BLaER1 treated with 17β-estradiol and CSF1 and Interleukin-3, amounts not matched to agents 10 nM and 100 nM (cell line): ENCODE measurements around the gene QKI.

ENCODE experiments used
- H3K27ac ChIP-seq, 11 experiments: shearing (Covaris generic); formaldehyde crosslinking; 2 replicates each; pipeline ENCODE4 v1.8.1; 2022
- H3K27me3 ChIP-seq, 11 experiments: shearing (Covaris generic); formaldehyde crosslinking; 2 replicates each; pipeline ENCODE4 v1.8.1; 2022
- H3K36me3 ChIP-seq, 11 experiments: shearing (Covaris generic); formaldehyde crosslinking; 2 replicates each; pipeline ENCODE4 v1.8.1; 2022
- H3K4me1 ChIP-seq, 10 experiments: shearing (Covaris generic); formaldehyde crosslinking; 2 replicates each; pipeline ENCODE4 v1.8.1; 2022
- H3K4me2 ChIP-seq, 11 experiments: shearing (Covaris generic); formaldehyde crosslinking; 2 replicates each; pipeline ENCODE4 v1.8.1; 2022
- H3K4me3 ChIP-seq, 10 experiments: shearing (Covaris generic); formaldehyde crosslinking; 2 replicates each; pipeline ENCODE4 v1.8.1; 2022
- H3K9ac ChIP-seq, 11 experiments: shearing (Covaris generic); formaldehyde crosslinking; 2 replicates each; pipeline ENCODE4 v1.8.1; 2022
- H3K9me3 ChIP-seq, 11 experiments: shearing (Covaris generic); formaldehyde crosslinking; replicated peaks in 1 of 11; 2 replicates each; pipeline ENCODE4 v1.8.1; 2022
- H4K20me1 ChIP-seq, 11 experiments: shearing (Covaris generic); formaldehyde crosslinking; 2 replicates each; pipeline ENCODE4 v1.8.1; 2022
- Cebpa-rat ChIP-seq, 11 experiments: shearing (Covaris generic); IDR thresholded peaks; 2 replicates each; pipeline ENCODE4 v1.8.1; 2022

QKI gene

DNA sequence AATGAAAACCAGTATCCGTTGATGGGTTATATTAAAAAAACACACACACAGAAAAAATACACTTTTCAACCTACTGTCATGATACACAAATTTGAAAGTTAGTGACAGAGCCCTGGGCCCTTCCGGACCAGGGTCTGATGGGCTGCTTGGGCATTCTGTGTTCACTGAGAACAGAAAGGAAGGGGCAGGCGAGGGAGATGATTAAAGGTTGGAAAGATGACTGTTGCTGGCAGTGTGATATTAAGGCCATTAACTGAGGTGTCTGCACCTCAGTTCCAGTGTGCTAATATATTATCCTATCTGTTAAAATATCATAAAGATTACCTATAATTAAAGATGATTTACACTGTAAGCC, 18.7 kb upstream of the QKI start:
- 0 out of 22 replicates have a peak, but pooled peaks cover 0 to 6% (median 0%) of the 10 kb centered on the region in 11 experiments for H3K9me3 ChIP-seq
- H3K4me1 ChIP-seq, result peaks cover 9 to 62% (median 12%) of the 10 kb centered on the region in 10 experiments; a peak in 19 of 20 replicates
- H4K20me1 ChIP-seq, result no peaks in the 10 kb centered on the region
- no peaks in the 10 kb centered on the region for H3K27me3 ChIP-seq
- peak overlapping the region in 2 of 11 experiments; percentile 72 to 81; a peak in 2 of 22 replicates for H3K4me2 ChIP-seq
- H3K4me3 ChIP-seq, result no peak overlapping the region
- H3K27ac ChIP-seq, result no peak overlapping the region
- TF ChIP-seq Cebpa-rat (IDR thresholded peaks at IDR 0.05), result no peak
- no peak overlapping the region for H3K9ac ChIP-seq
- no peaks in the 10 kb centered on the region for H3K36me3 ChIP-seq

DNA sequence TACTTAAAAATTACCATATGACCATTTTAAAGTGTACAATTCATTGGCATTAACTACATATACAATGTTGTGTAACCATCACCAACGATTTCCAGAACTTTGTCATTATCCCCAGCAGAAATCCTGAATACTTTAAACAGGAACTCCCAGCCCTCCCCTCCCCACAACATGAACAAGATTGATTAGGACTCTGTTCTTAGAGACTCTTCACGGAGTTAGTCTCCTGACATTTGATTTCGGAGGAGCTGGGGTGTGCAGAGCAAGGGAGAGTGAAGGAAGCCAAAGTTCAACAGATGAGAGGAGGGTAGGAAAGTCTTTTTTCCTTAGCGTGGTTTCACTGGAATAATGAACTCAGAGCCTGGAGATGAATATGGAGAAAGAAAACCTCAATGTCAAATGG, 17.2 kb upstream of the QKI start:
- no peaks in the 10 kb centered on the region for H3K36me3 ChIP-seq
- no peak overlapping the region for H3K27ac ChIP-seq
- H3K9me3 ChIP-seq, result 0 out of 22 replicates have a peak, but pooled peaks cover 0 to 6% (median 0%) of the 10 kb centered on the region in 11 experiments
- peak overlapping the region in 10 of 11 experiments; percentile 58 to 78 (median 68); a peak in 14 of 22 replicates for H3K4me2 ChIP-seq
- no peaks in the 10 kb centered on the region for H3K27me3 ChIP-seq
- no peak for TF ChIP-seq Cebpa-rat (IDR thresholded peaks at IDR 0.05)
- no peak overlapping the region for H3K4me3 ChIP-seq
- no peaks in the 10 kb centered on the region for H4K20me1 ChIP-seq
- H3K9ac ChIP-seq, result no peak overlapping the region
- H3K4me1 ChIP-seq, result peaks cover 9 to 75% (median 12%) of the 10 kb centered on the region in 10 experiments; a peak in 19 of 20 replicates

DNA sequence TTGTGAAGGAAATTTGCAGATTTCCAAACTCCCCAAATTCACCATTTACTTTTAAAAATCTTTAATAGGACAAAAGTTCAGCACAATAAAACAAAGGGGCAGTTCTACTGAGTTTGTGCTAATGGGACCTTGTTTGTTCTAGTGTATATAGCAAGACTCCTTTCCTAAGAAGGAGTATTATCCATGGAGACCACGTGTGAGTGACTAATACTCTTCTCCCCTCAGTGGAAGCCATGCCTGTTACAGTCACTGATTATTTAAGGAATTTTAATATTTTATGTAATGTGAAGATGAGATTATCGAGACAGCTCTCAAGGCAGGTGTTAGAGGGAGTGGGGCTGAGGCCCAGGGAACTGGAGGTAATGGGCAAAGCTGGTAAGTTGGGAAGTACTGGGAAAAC, 16.4 kb upstream of the QKI start:
- H3K9ac ChIP-seq, result no peak overlapping the region
- H3K4me1 ChIP-seq, result peaks cover 15 to 78% (median 20%) of the 10 kb centered on the region in 10 experiments
- H3K27ac ChIP-seq, result no peak overlapping the region
- no peak overlapping the region for H3K4me3 ChIP-seq
- no peaks in the 10 kb centered on the region for H3K36me3 ChIP-seq
- H4K20me1 ChIP-seq, result no peaks in the 10 kb centered on the region
- peak overlapping the region in 2 of 11 experiments; percentile 32 to 53; a peak in 4 of 22 replicates for H3K4me2 ChIP-seq
- H3K27me3 ChIP-seq, result no peaks in the 10 kb centered on the region
- no peak for TF ChIP-seq Cebpa-rat (IDR thresholded peaks at IDR 0.05)
- 0 out of 22 replicates have a peak, but pooled peaks cover 0 to 6% (median 0%) of the 10 kb centered on the region in 11 experiments for H3K9me3 ChIP-seq

- Histone ChIP-seq H3K4me1 (peaks cover 21 to 84% (median 26%) of the 10 kb centered on the region in 10 experiments), H3K9ac (no peak overlapping the region), H4K20me1 (no peaks in the 10 kb centered on the region), H3K27me3 (no peaks in the 10 kb centered on the region), H3K9me3 (0 out of 22 replicates have a peak, but pooled peaks cover 0 to 6% (median 0%) of the 10 kb centered on the region in 11 experiments), H3K27ac (no peak overlapping the region), H3K36me3 (no peaks in the 10 kb centered on the region), H3K4me3 (no peak overlapping the region), H3K4me2 (peak overlapping the region in 3 of 11 experiments; percentile 32 to 53 (median 38); a peak in 7 of 22 replicates)
- TF ChIP-seq Cebpa-rat (IDR thresholded peaks at IDR 0.05), result no peak
Observed at GRCh38 chr6:163398815-163399214, 15.7 kb upstream of the QKI start.

- no peaks in the 10 kb centered on the region for H3K36me3 ChIP-seq
Observed at GRCh38 chr6:163400509-163400908, 14.0 kb upstream of the QKI start.

GRCh38 chr6:163401039-163401885, 13.3 kb upstream of the QKI start:
- Histone ChIP-seq H3K9me3 (0 out of 22 replicates have a peak, but pooled peaks cover 0 to 6% (median 0%) of the 10 kb centered on the region in 11 experiments), H3K27ac (no peak overlapping the region), H3K4me1 (peaks cover 37 to 89% (median 48%) of the 10 kb centered on the region in 10 experiments), H3K4me2 (peak overlapping the region in 3 of 11 experiments; percentile 88 to 93 (median 89); a peak in 5 of 22 replicates), H3K4me3 (no peak overlapping the region), H4K20me1 (no peaks in the 10 kb centered on the region), H3K36me3 (no peaks in the 10 kb centered on the region), H3K9ac (no peak overlapping the region), H3K27me3 (no peaks in the 10 kb centered on the region)
- TF ChIP-seq Cebpa-rat (IDR thresholded peaks at IDR 0.05), result no peak

More at GRCh38 chr6:163400509-163400908, 14.0 kb upstream of the QKI start:
- Histone ChIP-seq H3K4me1 (peaks cover 30 to 91% (median 42%) of the 10 kb centered on the region in 10 experiments), H3K9me3 (0 out of 22 replicates have a peak, but pooled peaks cover 0 to 6% (median 0%) of the 10 kb centered on the region in 11 experiments), H3K9ac (no peak overlapping the region), H3K4me3 (no peak overlapping the region), H3K27ac (no peak overlapping the region), H3K27me3 (no peaks in the 10 kb centered on the region), H3K4me2 (peak overlapping the region in 3 of 11 experiments; percentile 9 to 31 (median 25); a peak in 2 of 22 replicates), H4K20me1 (no peaks in the 10 kb centered on the region)
- no peak for TF ChIP-seq Cebpa-rat (IDR thresholded peaks at IDR 0.05)

GRCh38 chr6:163402616-163403015, 11.9 kb upstream of the QKI start:
- Histone ChIP-seq H3K27ac (peak overlapping the region in 3 of 11 experiments; percentile 94 to 97 (median 95); a peak in 4 of 22 replicates), H3K4me3 (no peak overlapping the region), H3K36me3 (no peaks in the 10 kb centered on the region), H3K4me2 (peak overlapping the region; percentile 30 to 93 (median 47); a peak in 15 of 22 replicates), H3K4me1 (peaks cover 33 to 89% (median 48%) of the 10 kb centered on the region in 10 experiments), H4K20me1 (no peaks in the 10 kb centered on the region), H3K9ac (peak overlapping the region in 1 of 11 experiments; percentile 19; a peak in 1 of 22 replicates), H3K9me3 (0 out of 22 replicates have a peak, but pooled peaks cover 0 to 6% (median 0%) of the 10 kb centered on the region in 11 experiments), H3K27me3 (no peaks in the 10 kb centered on the region)
- no peak for TF ChIP-seq Cebpa-rat (IDR thresholded peaks at IDR 0.05)

GRCh38 chr6:163404825-163405265, 9.7 kb upstream of the QKI start:
- H3K4me2 ChIP-seq, result peak overlapping the region; percentile 74 to 93 (median 85)

More at GRCh38 chr6:163404825-163405265, 9.7 kb upstream of the QKI start:
- Histone ChIP-seq H3K27ac (peak overlapping the region in 10 of 11 experiments; percentile 65 to 97 (median 82); a peak in 18 of 22 replicates), H3K9me3 (peaks cover 0 to 10% (median 7%) of the 10 kb centered on the region in 11 experiments; a peak in 12 of 22 replicates), H4K20me1 (no peaks in the 10 kb centered on the region), H3K27me3 (no peaks in the 10 kb centered on the region), H3K36me3 (0 out of 22 replicates have a peak, but pooled peaks cover 0 to 4% (median 0%) of the 10 kb centered on the region in 11 experiments), H3K4me1 (peaks cover 33 to 86% (median 48%) of the 10 kb centered on the region in 10 experiments), H3K9ac (peak overlapping the region in 8 of 11 experiments; percentile 55 to 88 (median 80); a peak in 16 of 22 replicates), H3K4me3 (peak overlapping the region in 3 of 10 experiments; percentile 15 to 61 (median 45); a peak in 4 of 20 replicates)
- TF ChIP-seq Cebpa-rat (IDR thresholded peaks at IDR 0.05), result peak in 7 of 11 experiments; percentile 35 to 94 (median 85); a peak in 11 of 22 replicates
